ENCODE measurements around the gene EPS8.
"Not testable (repeated sequence)": the region's sequence is repeated elsewhere in the genome, so short reads cannot be mapped to it uniquely, and the experiment has no call there.

EPS8 gene

GRCh38 chr12:15625075-15625474 lies 164.1 kb downstream of the EPS8 start:
- no peak for TF ChIP-seq CTCF (IDR thresholded peaks at IDR 0.05; ENCODE audit: control insufficient read depth, extremely low read depth, insufficient read depth)
- no peak overlapping the region for H3K4me3 ChIP-seq (ENCODE audit: low read depth, low read length)
- DNase-seq (ENCODE audit: low read depth) = no peak

GRCh38 chr12:15620741-15621539 lies 168.2 kb downstream of the EPS8 start:
- no peak overlapping the region for H3K4me3 ChIP-seq (ENCODE audit: low read depth, low read length)
- no peak for TF ChIP-seq CTCF (IDR thresholded peaks at IDR 0.05; ENCODE audit: control insufficient read depth, extremely low read depth, insufficient read depth)
- no peak for DNase-seq (ENCODE audit: low read depth)

- DNase-seq (ENCODE audit: low read depth); H3K4me3 ChIP-seq (ENCODE audit: low read depth, low read length): not testable (repeated sequence)
Observed at GRCh38 chr12:15616495-15616894, 172.7 kb downstream of the EPS8 start.

- no peak for DNase-seq (ENCODE audit: low read depth)
- no peak overlapping the region for H3K4me3 ChIP-seq (ENCODE audit: low read depth, low read length)
- no peak for TF ChIP-seq CTCF (IDR thresholded peaks at IDR 0.05; ENCODE audit: control insufficient read depth, extremely low read depth, insufficient read depth)
Observed at GRCh38 chr12:15613981-15614380, 175.2 kb downstream of the EPS8 start.

GRCh38 chr12:15608941-15609340 lies 180.2 kb downstream of the EPS8 start:
- TF ChIP-seq CTCF (IDR thresholded peaks at IDR 0.05; ENCODE audit: control insufficient read depth, extremely low read depth, insufficient read depth) = no peak

GRCh38 chr12:15608406-15608805 lies 180.8 kb downstream of the EPS8 start:
- TF ChIP-seq CTCF (IDR thresholded peaks at IDR 0.05; ENCODE audit: control insufficient read depth, extremely low read depth, insufficient read depth) = no peak
- DNase-seq (ENCODE audit: low read depth) = no peak
- H3K4me3 ChIP-seq (ENCODE audit: low read depth, low read length) = no peak overlapping the region

More at GRCh38 chr12:15608941-15609340, 180.2 kb downstream of the EPS8 start:
- DNase-seq (ENCODE audit: low read depth) = no peak
- H3K4me3 ChIP-seq (ENCODE audit: low read depth, low read length) = no peak overlapping the region

- H3K4me3 ChIP-seq (ENCODE audit: low read depth, low read length) = no peak overlapping the region
- TF ChIP-seq CTCF (IDR thresholded peaks at IDR 0.05; ENCODE audit: control insufficient read depth, extremely low read depth, insufficient read depth) = no peak
- DNase-seq (ENCODE audit: low read depth) = no peak
Observed at GRCh38 chr12:15605881-15606590, 183.2 kb downstream of the EPS8 start.

Measured in LNCaP clone FGC (cell line).